ENCODE measurements around the gene CCNB1. TPM values are rescaled to one million over a fixed set of nuclear protein-coding genes. Genes with fewer than 3 reads are reported as not detected.
"Not testable (repeated sequence)": the region's sequence is repeated elsewhere in the genome, so short reads cannot be mapped to it uniquely, and the experiment has no call there.

The CCNB1 gene
- total RNA-seq (2014; rRNA removed; shearing (Covaris generic)) = 301 and 311 TPM in 2 replicates

GRCh38 chr5:69166686-69167492 lies at the start of gene CCNB1:
TSS of gene CCNB1 (plus strand) at chr5:69167150. CDS start at chr5:69167263, 113 bp downstream.
- DNase-seq = peak; percentile 98 to 99
- peaks cover 39% of the 10 kb centered on the region for H3K36me3 ChIP-seq
- H3K27me3 ChIP-seq = no peaks in the 10 kb centered on the region
- H3K9me3 ChIP-seq (replicated peaks) = no peaks in the 10 kb centered on the region
- peak within 1 kb of the TSS; percentile 83 for H3K27ac ChIP-seq
- peaks cover 12% of the 10 kb centered on the region for H3K4me1 ChIP-seq
- H3K4me3 ChIP-seq = peak within 1 kb of the TSS; percentile 73

DNA sequence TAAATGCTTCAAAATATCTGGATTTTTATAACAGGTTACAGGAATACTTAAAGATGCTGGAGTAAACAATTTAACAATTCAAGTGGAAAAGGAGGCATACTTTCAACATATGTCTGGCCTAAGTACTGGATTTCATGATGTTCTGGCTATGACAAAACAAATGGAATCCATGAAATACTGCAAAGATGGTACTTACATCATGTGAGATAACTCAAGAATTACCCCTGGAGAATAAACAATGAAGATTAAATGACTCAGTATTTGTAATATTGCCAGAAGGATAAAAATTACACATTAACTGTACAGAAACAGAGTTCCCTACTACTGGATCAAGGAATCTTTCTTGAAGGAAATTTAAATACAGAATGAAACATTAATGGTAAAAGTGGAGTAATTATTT lies 37.5 kb upstream of the CCNB1 start:
- Histone ChIP-seq H3K27me3 (no peaks in the 10 kb centered on the region), H3K27ac (no peak overlapping the region), H3K4me3 (no peak overlapping the region), H3K4me1 (no peaks in the 10 kb centered on the region), H3K9me3 (replicated peaks) (no peaks in the 10 kb centered on the region), H3K36me3 (peaks cover 46% of the 10 kb centered on the region)
- DNase-seq = no peak

DNA sequence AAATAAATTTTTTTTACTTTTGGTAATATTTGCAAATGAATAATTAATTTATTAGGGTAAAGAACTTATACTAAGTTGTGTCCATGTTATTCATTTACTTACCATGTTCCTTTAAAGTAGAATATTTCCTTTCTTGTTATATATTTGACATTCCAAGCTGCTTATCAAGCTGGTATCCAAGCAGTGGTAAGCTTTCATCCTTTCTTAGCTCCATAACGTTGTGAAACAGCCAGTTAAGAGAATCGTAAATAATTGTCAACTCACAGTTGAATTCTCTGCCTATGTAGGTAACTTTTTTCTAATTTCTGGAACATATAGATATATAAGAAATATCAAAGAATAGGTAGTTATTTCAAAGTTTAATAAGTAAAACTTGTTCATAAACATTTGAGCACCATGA lies 36.7 kb upstream of the CCNB1 start:
- Histone ChIP-seq H3K36me3 (peaks cover 39% of the 10 kb centered on the region), H3K4me1 (no peaks in the 10 kb centered on the region), H3K4me3 (no peak overlapping the region), H3K27ac (no peak overlapping the region), H3K9me3 (replicated peaks) (no peaks in the 10 kb centered on the region), H3K27me3 (no peaks in the 10 kb centered on the region)
- DNase-seq = no peak

GRCh38 chr5:69131304-69131703 lies 35.6 kb upstream of the CCNB1 start:
- peaks cover 37% of the 10 kb centered on the region for H3K36me3 ChIP-seq
- no peaks in the 10 kb centered on the region for H3K9me3 ChIP-seq (replicated peaks)
- H3K27ac ChIP-seq = no peak overlapping the region
- no peak for DNase-seq
- no peaks in the 10 kb centered on the region for H3K27me3 ChIP-seq
- no peaks in the 10 kb centered on the region for H3K4me1 ChIP-seq
- H3K4me3 ChIP-seq = no peak overlapping the region

GRCh38 chr5:69134126-69134525 lies 32.8 kb upstream of the CCNB1 start:
- no peak for DNase-seq
- H3K4me1 ChIP-seq = no peaks in the 10 kb centered on the region
- no peaks in the 10 kb centered on the region for H3K27me3 ChIP-seq
- H3K4me3 ChIP-seq = no peak overlapping the region
- no peaks in the 10 kb centered on the region for H3K9me3 ChIP-seq (replicated peaks)
- H3K27ac ChIP-seq = no peak overlapping the region
- H3K36me3 ChIP-seq = peaks cover 22% of the 10 kb centered on the region

DNA sequence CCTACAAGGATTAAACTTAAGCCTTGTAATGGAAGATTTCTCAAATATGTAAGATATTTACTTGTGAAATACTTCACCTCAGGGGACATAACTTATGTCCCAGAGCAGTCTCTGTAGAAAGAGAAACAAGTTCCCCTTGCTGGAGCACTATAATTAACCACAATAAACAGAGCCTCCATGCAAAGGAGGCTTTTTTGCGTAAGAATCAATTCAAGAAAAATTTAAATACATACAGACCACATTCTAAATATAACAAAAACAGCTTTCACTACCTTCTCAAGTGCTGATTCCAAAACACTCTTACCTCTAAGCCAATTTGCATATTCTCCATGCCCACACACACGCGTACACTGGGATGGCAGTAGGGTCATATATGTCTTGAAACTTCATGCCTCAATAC lies 30.7 kb upstream of the CCNB1 start:
- Histone ChIP-seq H3K36me3 (peaks cover 2% of the 10 kb centered on the region; the same call in 1 of the 2 replicates), H3K27me3 (no peaks in the 10 kb centered on the region), H3K4me1 (no peaks in the 10 kb centered on the region), H3K9me3 (replicated peaks) (peaks cover 5% of the 10 kb centered on the region; the same call in 1 of the 2 replicates), H3K4me3 (no peak overlapping the region), H3K27ac (no peak overlapping the region)
- DNase-seq = no peak

GRCh38 chr5:69137208-69137607 lies 29.7 kb upstream of the CCNB1 start:
- not testable (repeated sequence) for DNase-seq; H3K27me3 ChIP-seq; H3K4me1 ChIP-seq; H3K4me3 ChIP-seq; H3K27ac ChIP-seq; H3K36me3 ChIP-seq; H3K9me3 ChIP-seq (replicated peaks)

DNA sequence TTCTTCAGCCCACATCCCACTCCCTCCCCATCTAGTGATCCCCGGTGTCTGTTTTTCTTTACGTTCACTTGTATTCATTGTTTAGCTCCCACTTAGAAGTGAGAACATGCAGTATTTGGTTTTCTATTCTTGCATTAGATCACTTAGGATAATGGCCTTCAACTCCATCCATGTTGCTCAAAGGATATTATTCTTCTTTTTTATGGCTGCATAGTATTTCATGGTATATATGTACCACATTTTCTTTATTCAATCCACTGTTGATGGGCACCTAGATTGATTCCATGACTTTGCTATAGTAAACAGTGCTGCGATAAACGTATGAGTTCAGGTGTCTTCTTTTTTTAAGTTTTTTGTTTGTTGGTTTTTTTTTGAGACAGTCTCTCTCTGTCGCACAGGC lies 29.1 kb upstream of the CCNB1 start:
- Histone ChIP-seq H3K9me3 (replicated peaks) (peaks cover 5% of the 10 kb centered on the region; the same call in 1 of the 2 replicates), H3K27ac (no peak overlapping the region)
- DNase-seq = no peak

GRCh38 chr5:69138766-69139165 lies 28.2 kb upstream of the CCNB1 start:
- no peak overlapping the region for H3K27ac ChIP-seq
- H3K36me3 ChIP-seq = no peaks in the 10 kb centered on the region
- H3K27me3 ChIP-seq = no peaks in the 10 kb centered on the region
- H3K9me3 ChIP-seq (replicated peaks) = peaks cover 5% of the 10 kb centered on the region; the same call in 1 of the 2 replicates
- H3K4me1 ChIP-seq = no peaks in the 10 kb centered on the region
- H3K4me3 ChIP-seq = no peak overlapping the region
- no peak for DNase-seq

More for the DNA sequence above, 29.1 kb upstream of the CCNB1 start:
- H3K36me3 ChIP-seq = 0 out of 2 replicates have a peak, but pooled peaks cover 2% of the 10 kb centered on the region
- H3K4me1 ChIP-seq = no peaks in the 10 kb centered on the region
- no peak overlapping the region for H3K4me3 ChIP-seq
- no peaks in the 10 kb centered on the region for H3K27me3 ChIP-seq

DNA sequence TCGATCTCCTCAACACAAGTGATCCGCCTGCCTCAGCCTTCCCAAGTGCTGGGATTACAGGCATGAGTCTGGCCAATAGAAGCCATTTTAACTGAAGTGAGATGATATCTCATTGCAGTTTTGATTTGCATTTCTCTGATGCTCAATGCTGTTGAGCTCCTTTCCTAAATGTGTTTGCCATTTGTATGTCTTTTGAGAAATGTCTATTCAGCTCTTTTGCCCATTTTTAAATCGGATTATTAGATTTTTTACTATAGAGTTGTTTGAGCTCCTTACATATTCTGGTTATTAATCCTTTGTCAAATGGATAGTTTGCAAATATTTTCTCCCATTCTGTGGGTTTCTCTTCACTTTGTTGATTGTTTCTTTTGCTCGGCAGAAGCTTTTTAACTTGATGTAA lies 26.7 kb upstream of the CCNB1 start:
- H3K27ac ChIP-seq; H3K4me3 ChIP-seq; H3K36me3 ChIP-seq; H3K27me3 ChIP-seq; H3K9me3 ChIP-seq (replicated peaks); DNase-seq; H3K4me1 ChIP-seq: not testable (repeated sequence)

- no peak overlapping the region for H3K4me3 ChIP-seq
- no peak overlapping the region for H3K27ac ChIP-seq
- no peaks in the 10 kb centered on the region for H3K27me3 ChIP-seq
- no peaks in the 10 kb centered on the region for H3K4me1 ChIP-seq
- peaks cover 5% of the 10 kb centered on the region; the same call in 1 of the 2 replicates for H3K9me3 ChIP-seq (replicated peaks)
- H3K36me3 ChIP-seq = no peaks in the 10 kb centered on the region
- DNase-seq = no peak
Observed at GRCh38 chr5:69140827-69141226, 26.1 kb upstream of the CCNB1 start.

- not testable (repeated sequence) for DNase-seq; H3K9me3 ChIP-seq (replicated peaks); H3K36me3 ChIP-seq; H3K4me3 ChIP-seq; H3K4me1 ChIP-seq; H3K27me3 ChIP-seq; H3K27ac ChIP-seq
Observed at GRCh38 chr5:69148576-69148975, 18.4 kb upstream of the CCNB1 start.

DNA sequence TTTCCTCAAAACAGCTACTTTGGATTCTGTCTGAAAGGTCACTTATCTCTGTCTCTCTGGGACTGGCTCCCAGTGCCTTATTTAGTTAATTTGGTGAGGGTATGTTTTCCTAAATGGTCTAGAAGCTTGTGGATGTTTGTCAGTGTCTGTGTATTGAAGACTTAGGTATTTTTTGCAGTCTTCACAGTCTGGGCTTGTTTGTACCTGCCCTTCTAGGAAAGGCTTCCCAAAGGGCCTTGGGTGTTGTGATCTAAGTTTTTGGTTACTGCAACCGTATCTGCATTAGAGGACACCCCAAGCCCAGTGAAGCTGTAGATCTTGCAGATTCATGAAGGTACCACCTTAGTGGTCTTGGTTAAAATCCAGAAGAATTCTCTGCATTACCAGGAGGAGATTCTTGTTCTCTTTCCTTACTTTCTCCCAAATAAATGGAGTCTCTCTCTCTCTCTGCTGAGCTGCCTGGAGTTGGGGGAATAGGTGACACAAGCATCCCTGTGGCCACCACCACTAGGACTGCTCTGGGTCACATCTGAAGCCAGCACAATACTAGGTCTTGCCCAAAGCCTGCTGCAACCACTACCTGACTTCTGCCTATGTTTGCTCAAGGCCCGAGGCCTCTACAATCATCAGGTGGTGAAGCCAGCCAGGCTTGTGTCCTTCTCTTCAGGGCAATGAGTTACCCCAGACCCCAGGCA lies 17.8 kb upstream of the CCNB1 start:
- Histone ChIP-seq H3K4me1 (no peaks in the 10 kb centered on the region), H3K27me3 (no peaks in the 10 kb centered on the region), H3K4me3 (no peak overlapping the region), H3K27ac (no peak overlapping the region), H3K9me3 (replicated peaks) (no peaks in the 10 kb centered on the region), H3K36me3 (no peaks in the 10 kb centered on the region)
- DNase-seq = no peak

DNA sequence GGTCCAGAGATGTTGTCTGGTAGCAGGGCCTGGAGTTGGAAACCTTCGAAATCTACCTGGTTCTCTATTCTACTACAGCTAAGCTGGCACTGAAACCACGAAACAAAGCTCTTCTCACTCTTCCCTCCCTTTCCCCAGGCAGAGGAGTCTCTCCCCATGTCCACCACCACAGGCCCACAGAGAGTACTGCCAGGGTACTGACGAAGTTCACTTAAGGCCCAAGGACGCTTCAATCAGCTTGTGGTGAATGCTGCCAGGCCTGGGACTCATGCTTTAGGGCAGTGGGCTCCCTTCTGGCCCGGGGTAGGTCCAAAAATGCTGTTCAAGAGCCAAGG lies 17.3 kb upstream of the CCNB1 start:
- Histone ChIP-seq H3K4me3 (no peak overlapping the region), H3K36me3 (no peaks in the 10 kb centered on the region), H3K4me1 (no peaks in the 10 kb centered on the region), H3K27me3 (no peaks in the 10 kb centered on the region), H3K9me3 (replicated peaks) (no peaks in the 10 kb centered on the region), H3K27ac (no peak overlapping the region)
- no peak for DNase-seq

- DNase-seq = no peak
- no peaks in the 10 kb centered on the region for H3K9me3 ChIP-seq (replicated peaks)
- no peak overlapping the region for H3K27ac ChIP-seq
- H3K27me3 ChIP-seq = no peaks in the 10 kb centered on the region
- no peak overlapping the region for H3K4me3 ChIP-seq
- no peaks in the 10 kb centered on the region for H3K4me1 ChIP-seq
- no peaks in the 10 kb centered on the region for H3K36me3 ChIP-seq
Observed at GRCh38 chr5:69152731-69153130, 14.2 kb upstream of the CCNB1 start.

Measured in SJCRH30 (cell line).